Keratinocyte (primary cell): ENCODE results near the gene ARHGAP45. TPM values are rescaled to one million over a fixed set of nuclear protein-coding genes. Genes with fewer than 3 reads are reported as not detected.

Experiments
- DNase-seq: peaks from one replicate; pipeline ENCODE4 v3.0.0-alpha.2; 2011; ENCODE audit warnings: low read depth, missing footprints, low spot score
- FAIRE-seq: peaks from 2 replicates; lab custom pipeline; 2011; peaks lifted over from hg19 to GRCh38; lab: Jason Lieb, UNC
- H2AFZ ChIP-seq: 2 replicates; pipeline ENCODE4 v1.6.0; 2012; ENCODE audit warnings: low read length, control low read depth, inconsistent platforms; ENCODE audit not compliant: control insufficient read depth
- H3K27ac ChIP-seq: 2 replicates; pipeline ENCODE4 v1.5.1; 2011; ENCODE audit warnings: low read length; ENCODE audit not compliant: control insufficient read depth, insufficient read depth
- H3K27me3 ChIP-seq: 3 replicates; pipeline ENCODE4 v1.6.0; 2011; ENCODE audit warnings: low read length; ENCODE audit not compliant: control insufficient read depth, insufficient read depth; ENCODE audit errors: extremely low read depth
- H3K36me3 ChIP-seq, 2 experiments: 2 replicates in 1 of 2; 3 replicates in 1 of 2; pipeline ENCODE4 v1.5.1; 2011; ENCODE audit warnings: low read length in 2 of 2, mild to moderate bottlenecking in 1 of 2; ENCODE audit not compliant: control insufficient read depth in 2 of 2, insufficient read depth in 2 of 2; ENCODE audit errors: extremely low read depth in 1 of 2
- H3K4me1 ChIP-seq: 3 replicates; pipeline ENCODE4 v1.5.1; 2011; ENCODE audit warnings: low read length; ENCODE audit not compliant: control insufficient read depth, insufficient read depth; ENCODE audit errors: extremely low read depth
- H3K4me2 ChIP-seq: 3 replicates; pipeline ENCODE4 v1.6.0; 2011; ENCODE audit warnings: low read depth, low read length; ENCODE audit not compliant: control insufficient read depth, insufficient read depth; ENCODE audit errors: extremely low read depth
- H3K4me3 ChIP-seq, 3 experiments: fragments of 200-600 bp in 1 of 3; sonication (generic) in 1 of 3; 2 replicates in 2 of 3; 3 replicates in 1 of 3; pipeline ENCODE4 v1.5.1; 2011 to 2016; ENCODE audit warnings: low read length in 3 of 3, mild to moderate bottlenecking in 3 of 3, control low read depth in 2 of 3, inconsistent platforms in 1 of 3, low read depth in 1 of 3, mixed read lengths in 1 of 3, mixed run types in 1 of 3, moderate library complexity in 1 of 3; ENCODE audit not compliant: control insufficient read depth in 2 of 3, insufficient read depth in 2 of 3; ENCODE audit errors: extremely low read depth in 1 of 3
- H3K79me2 ChIP-seq: 2 replicates; pipeline ENCODE4 v1.6.0; 2012; ENCODE audit warnings: low read length; ENCODE audit not compliant: control insufficient read depth, insufficient read depth
- H3K9ac ChIP-seq: 3 replicates; pipeline ENCODE4 v1.6.0; 2011; ENCODE audit warnings: low read length; ENCODE audit not compliant: control insufficient read depth, insufficient read depth; ENCODE audit errors: extremely low read depth
- H3K9me1 ChIP-seq: 3 replicates; pipeline ENCODE4 v1.6.0; 2011; ENCODE audit warnings: low read length; ENCODE audit not compliant: control insufficient read depth, insufficient read depth; ENCODE audit errors: extremely low read depth
- H3K9me3 ChIP-seq: 2 replicates; pipeline ENCODE4 v1.5.1; 2012; ENCODE audit warnings: low read depth, low read length; ENCODE audit not compliant: control insufficient read depth
- H4K20me1 ChIP-seq: 3 replicates; pipeline ENCODE4 v1.6.0; 2011; ENCODE audit warnings: low read length; ENCODE audit not compliant: control insufficient read depth, insufficient read depth; ENCODE audit errors: extremely low read depth
- CTCF ChIP-seq, 3 experiments: IDR thresholded peaks in 1 of 3; conservative IDR thresholded peaks in 1 of 3; optimal IDR thresholded peaks in 1 of 3; 2 replicates in 2 of 3; 3 replicates in 1 of 3; pipeline versions ENCODE3 to v1.5.1; 2011; ENCODE audit warnings: low read length in 3 of 3, mild to moderate bottlenecking in 3 of 3, moderate library complexity in 2 of 3, control low read depth in 1 of 3, inconsistent platforms in 1 of 3; ENCODE audit not compliant: insufficient read depth in 2 of 3; ENCODE audit errors: extremely low read depth in 1 of 3
- EZH2 ChIP-seq: IDR thresholded peaks from one replicate; pipeline ENCODE4 v1.6.1; 2012; ENCODE audit warnings: inconsistent platforms, mild to moderate bottlenecking, low read length, moderate library complexity
- dilution Hi-C: fragments of 300-500 bp; cut with MboI; formaldehyde crosslinking; loops from one replicate; pipeline ENCODE4 v1.7.0; 2020; ENCODE audit warnings: low sequenced_read_pairs; ENCODE audit not compliant: extremely low pct_ligation_motif_present
- polyA minus RNA-seq, 3 experiments: library from RNA; depleted of rRNA, polyadenylated mRNA; stranded (reverse); fragments of >200 nt; gene quantifications; 1 replicate in 1 of 3; 2 replicates in 1 of 3; 3 replicates in 1 of 3; pipeline ENCODE4 v1.2.3, GENCODE V29; 2011
- polyA plus RNA-seq, 5 experiments: library from polyadenylated mRNA; depleted of rRNA in 3 of 5; stranded (reverse) in 3 of 5; stranded (forward) in 1 of 5; unstranded in 1 of 5; fragments of >200 nt; gene quantifications; 1 replicate in 1 of 5; 2 replicates in 3 of 5; 3 replicates in 1 of 5; pipeline versions ENCODE4 v1.2.1 to v1.2.3, GENCODE V29; 2011 to 2012; ENCODE audit warnings: missing spikeins in 2 of 5, low read depth in 1 of 5, low replicate concordance in 1 of 5

The ARHGAP45 gene
- polyA plus RNA-seq (0.56 to 1.3 TPM (median 1.1 TPM) in 3 replicates), polyA minus RNA-seq (0.51 to 3.4 TPM (median 1.3 TPM) in 3 replicates)
- polyA plus RNA-seq (2011; ENCODE audit: low read depth): 0.85 TPM
- polyA plus RNA-seq (2011; cell fraction: cytosol; rRNA removed): 0.33 and 1.3 TPM in 2 replicates
- 1.5 and 2.9 TPM in 2 replicates for polyA plus RNA-seq (2011; cell fraction: nucleus; rRNA removed)
- polyA plus RNA-seq (2012; ENCODE audit: low replicate concordance): 3.3 and 7.0 TPM in 2 replicates
- polyA minus RNA-seq (2011; cell fraction: cytosol; rRNA and poly(A)+ RNA removed): 6.5 TPM
- 1.4 and 3.4 TPM in 2 replicates for polyA minus RNA-seq (2011; cell fraction: nucleus; rRNA and poly(A)+ RNA removed)

GRCh38 chr19:1066748-1067340 is at the start of gene ARHGAP45:
ARHGAP45 (plus strand) TSS chr19:1067167; CDS start chr19:1067406, 239 bp downstream.
- DNase-seq: no peak
- Histone ChIP-seq H3K27ac (no peak within 1 kb of the TSS), H3K9me1 (no peaks in the 10 kb centered on the region), H3K4me2 (peak within 1 kb of the TSS; percentile 62), H3K9ac (no peak within 1 kb of the TSS), H3K36me3 (peaks cover 0 to 3% of the 10 kb centered on the region in 2 experiments), H4K20me1 (no peaks in the 10 kb centered on the region), H2AFZ (no peak within 1 kb of the TSS), H3K4me3 (peak within 1 kb of the TSS in 2 of 3 experiments; percentile 14 to 38), H3K79me2 (no peaks in the 10 kb centered on the region), H3K4me1 (peaks cover 24% of the 10 kb centered on the region), H3K27me3 (peaks cover 17% of the 10 kb centered on the region), H3K9me3 (no peaks in the 10 kb centered on the region)
- dilution Hi-C loops: no loop called here
- FAIRE-seq: no peak
- TF ChIP-seq EZH2: no peak
- no peak for TF ChIP-seq CTCF (optimal IDR thresholded peaks at IDR 0.05 in 1 of 3, IDR thresholded peaks at IDR 0.05 in 1 of 3, conservative IDR thresholded peaks at IDR 0.05 in 1 of 3; ENCODE audit: extremely low read depth in 1 of 3, insufficient read depth in 2 of 3, low read length in 3 of 3)

- H3K4me1 ChIP-seq: peaks cover 38% of the 10 kb centered on the region
Measured at GRCh38 chr19:1017906-1018305, 49.1 kb upstream of the ARHGAP45 start.

More at GRCh38 chr19:1017906-1018305, 49.1 kb upstream of the ARHGAP45 start:
- Histone ChIP-seq H3K9me1 (peaks cover 4% of the 10 kb centered on the region), H3K27me3 (no peaks in the 10 kb centered on the region), H3K4me3 (no peak overlapping the region), H3K9me3 (no peaks in the 10 kb centered on the region), H3K9ac (no peak overlapping the region), H4K20me1 (peaks cover 31% of the 10 kb centered on the region), H3K4me2 (peak overlapping the region; percentile 81), H3K79me2 (peaks cover 80% of the 10 kb centered on the region), H3K27ac (no peak overlapping the region), H2AFZ (no peak overlapping the region), H3K36me3 (peaks cover 3 to 11% of the 10 kb centered on the region in 2 experiments)
- no peak for TF ChIP-seq EZH2
- TF ChIP-seq CTCF (optimal IDR thresholded peaks at IDR 0.05 in 1 of 3, IDR thresholded peaks at IDR 0.05 in 1 of 3, conservative IDR thresholded peaks at IDR 0.05 in 1 of 3; ENCODE audit: extremely low read depth in 1 of 3, insufficient read depth in 2 of 3, low read length in 3 of 3): no peak
- dilution Hi-C loops: no loop called here
- DNase-seq (no peak), FAIRE-seq (no peak)
